Measurements from ENCODE around the gene MTARC2.

The MTARC2 gene

GRCh38 chr1:220748089-220748934 is at the start of gene MTARC2:
TSS of gene MTARC2 (plus strand) at chr1:220748322. CDS start at chr1:220748532, 210 bp downstream.
- H3K27ac ChIP-seq, result peak within 1 kb of the TSS; percentile 86
- peak; percentile 80 for TF ChIP-seq ZFX (IDR thresholded peaks at IDR 0.05)
- no peak for TF ChIP-seq CTCF (conservative IDR thresholded peaks at IDR 0.05)

GRCh38 chr1:220698607-220699016 is 49.5 kb upstream of the MTARC2 start:
- no peak for TF ChIP-seq ZFX (IDR thresholded peaks at IDR 0.05)
- no peak for TF ChIP-seq CTCF (conservative IDR thresholded peaks at IDR 0.05)
- H3K27ac ChIP-seq, result no peak overlapping the region

- no peak overlapping the region; the same call in 1 of the 2 replicates for H3K27ac ChIP-seq
- no peak for TF ChIP-seq ZFX (IDR thresholded peaks at IDR 0.05)
- no peak for TF ChIP-seq CTCF (conservative IDR thresholded peaks at IDR 0.05)
Observed at GRCh38 chr1:220699044-220699443, 49.1 kb upstream of the MTARC2 start.

GRCh38 chr1:220700556-220701179 is 47.5 kb upstream of the MTARC2 start:
- no peak for TF ChIP-seq ZFX (IDR thresholded peaks at IDR 0.05)
- TF ChIP-seq CTCF (conservative IDR thresholded peaks at IDR 0.05), result no peak
- H3K27ac ChIP-seq, result no peak overlapping the region

- H3K27ac ChIP-seq, result no peak overlapping the region
- TF ChIP-seq ZFX (IDR thresholded peaks at IDR 0.05) (no peak), CTCF (conservative IDR thresholded peaks at IDR 0.05) (no peak)
Observed at GRCh38 chr1:220701974-220702373, 46.1 kb upstream of the MTARC2 start.

- TF ChIP-seq CTCF (conservative IDR thresholded peaks at IDR 0.05) (no peak), ZFX (IDR thresholded peaks at IDR 0.05) (no peak)
- H3K27ac ChIP-seq, result no peak overlapping the region
Observed at GRCh38 chr1:220702733-220703270, 45.3 kb upstream of the MTARC2 start.

- H3K27ac ChIP-seq, result no peak overlapping the region
- TF ChIP-seq CTCF (conservative IDR thresholded peaks at IDR 0.05) (no peak), ZFX (IDR thresholded peaks at IDR 0.05) (no peak)
Observed at GRCh38 chr1:220703305-220703704, 44.8 kb upstream of the MTARC2 start.

Measured in C4-2B (cell line).